GM23338 (cell line): ENCODE data around the gene RSL24D1. TPM values are rescaled to one million over a fixed set of nuclear protein-coding genes. Genes with fewer than 3 reads are reported as not detected.

Source experiments
- ATAC-seq: fragments of 200-7000 bp; cut with Tn5 transposase; 3 replicates; pipeline ENCODE4 v1.9.1; 2020
- DNase-seq: peaks from one replicate; pipeline ENCODE4 v3.0.0-alpha.2; 2015; ENCODE audit warnings: low spot score
- H2AFZ ChIP-seq: fragments of 200-600 bp; sonication (generic); 2 replicates; pipeline ENCODE4 v1.8.0; 2016; ENCODE audit warnings: antibody characterized with exemption, mild to moderate bottlenecking, moderate library complexity
- H3F3A ChIP-seq: fragments of 200-600 bp; sonication (generic); replicated peaks from 2 replicates; pipeline ENCODE4 v1.8.0; 2017; ENCODE audit warnings: antibody characterized with exemption, mixed run types, low read depth
- H3K27ac ChIP-seq: fragments of 200-600 bp; sonication (generic); 2 replicates; pipeline ENCODE4 v1.6.1; 2016; ENCODE audit warnings: low read depth
- H3K27me3 ChIP-seq: fragments of 200-600 bp; sonication (generic); 2 replicates; pipeline ENCODE4 v1.8.0; 2016; ENCODE audit warnings: mild to moderate bottlenecking, mixed run types, moderate library complexity; ENCODE audit not compliant: insufficient read depth
- H3K36me3 ChIP-seq: fragments of 200-600 bp; sonication (generic); 2 replicates; pipeline ENCODE4 v1.8.0; 2016; ENCODE audit warnings: mild to moderate bottlenecking; ENCODE audit not compliant: insufficient read depth
- H3K4me1 ChIP-seq: fragments of 200-600 bp; sonication (generic); 2 replicates; pipeline ENCODE4 v1.8.0; 2016; ENCODE audit warnings: mild to moderate bottlenecking, moderate library complexity; ENCODE audit not compliant: insufficient read depth
- H3K4me2 ChIP-seq: fragments of 200-600 bp; sonication (generic); 2 replicates; pipeline ENCODE4 v1.7.1; 2017; ENCODE audit warnings: mixed run types
- H3K4me3 ChIP-seq: fragments of 200-600 bp; sonication (generic); 2 replicates; pipeline ENCODE4 v1.6.1; 2016; ENCODE audit warnings: mixed run types
- H3K79me2 ChIP-seq: fragments of 200-600 bp; sonication (generic); replicated peaks from 2 replicates; pipeline ENCODE4 v1.8.0; 2017; ENCODE audit warnings: mild to moderate bottlenecking; ENCODE audit not compliant: insufficient read depth
- H3K9me2 ChIP-seq: fragments of 200-600 bp; sonication (generic); 2 replicates; pipeline ENCODE4 v1.8.0; 2017; ENCODE audit not compliant: insufficient read depth
- H4K20me1 ChIP-seq: fragments of 200-600 bp; sonication (generic); replicated peaks from 2 replicates; pipeline ENCODE4 v1.8.0; 2017; ENCODE audit warnings: mild to moderate bottlenecking; ENCODE audit not compliant: insufficient read depth
- H3K27ac Mint-ChIP-seq: 2 replicates; pipeline ENCODE4 v1.8.0; 2020; ENCODE audit warnings: inconsistent platforms, mild to moderate bottlenecking, moderate library complexity, mixed read lengths
- H3K27me3 Mint-ChIP-seq: 3 replicates; pipeline ENCODE4 v1.8.0; 2022; ENCODE audit warnings: low read depth, mild to moderate bottlenecking, moderate library complexity, mixed read lengths, inconsistent platforms; ENCODE audit not compliant: insufficient read depth, poor library complexity
- H3K36me3 Mint-ChIP-seq: 3 replicates; pipeline ENCODE4 v1.8.0; 2021; ENCODE audit warnings: low read depth, mild to moderate bottlenecking, inconsistent platforms, moderate library complexity, mixed read lengths
- H3K4me1 Mint-ChIP-seq: 3 replicates; pipeline ENCODE4 v1.8.0; 2020; ENCODE audit warnings: mild to moderate bottlenecking, inconsistent platforms, mixed read lengths
- H3K4me3 Mint-ChIP-seq: 3 replicates; pipeline ENCODE4 v1.8.0; 2021; ENCODE audit warnings: moderate library complexity, mild to moderate bottlenecking, inconsistent platforms, mixed read lengths
- H3K9me3 Mint-ChIP-seq: 3 replicates; pipeline ENCODE4 v1.8.0; 2020; ENCODE audit warnings: moderate library complexity, mild to moderate bottlenecking, inconsistent platforms, mixed read lengths
- CREB1 ChIP-seq: fragments of 250-450 bp; sonication (Bioruptor Pico); IDR thresholded peaks from 2 replicates; pipeline ENCODE4 v1.5.0; 2020; ENCODE audit warnings: low read depth, mild to moderate bottlenecking, moderate library complexity
- EZH2 ChIP-seq: fragments of 200-600 bp; sonication (generic); IDR thresholded peaks from one replicate; pipeline ENCODE4 v1.8.0; 2017; ENCODE audit warnings: antibody characterized with exemption, mild to moderate bottlenecking, low read depth; ENCODE audit not compliant: unreplicated experiment
- EZH2phosphoT487 ChIP-seq: fragments of 200-600 bp; sonication (generic); IDR thresholded peaks from one replicate; pipeline ENCODE4 v1.8.1; 2018; ENCODE audit warnings: antibody characterized with exemption; ENCODE audit not compliant: unreplicated experiment
- JUNB ChIP-seq: IDR thresholded peaks from one replicate; pipeline ENCODE4 v1.6.1; 2016; ENCODE audit warnings: antibody characterized with exemption; ENCODE audit not compliant: unreplicated experiment
- NANOG ChIP-seq: IDR thresholded peaks from 2 replicates; pipeline ENCODE4 v1.6.1; 2016; ENCODE audit warnings: antibody characterized with exemption, borderline replicate concordance
- POLR2AphosphoS5 ChIP-seq: IDR thresholded peaks from 2 replicates; pipeline ENCODE4 v1.6.1; 2016; ENCODE audit warnings: antibody characterized with exemption, low read depth
- STAT1 ChIP-seq: IDR thresholded peaks from one replicate; pipeline ENCODE4 v1.6.1; 2016; ENCODE audit warnings: antibody characterized with exemption; ENCODE audit not compliant: unreplicated experiment
- ZNF114 ChIP-seq: fragments of 250-450 bp; sonication (Bioruptor Pico); IDR thresholded peaks from 2 replicates; pipeline ENCODE4 v1.5.0; 2020; ENCODE audit warnings: mild to moderate bottlenecking, moderate library complexity
- ZNF331 ChIP-seq: fragments of 250-450 bp; sonication (Bioruptor Pico); IDR thresholded peaks from 2 replicates; pipeline ENCODE4 v1.5.0; 2020; ENCODE audit warnings: low read depth, mild to moderate bottlenecking, moderate library complexity
- polyA plus RNA-seq: library from polyadenylated mRNA; unstranded; fragments of >200 nt; fragmentation: Nextera tagmentation; extraction: Ambion mirVana; gene quantifications from 2 replicates; pipeline ENCODE4 v1.2.1, GENCODE V29; 2016
- total RNA-seq: library from RNA; depleted of rRNA; stranded (reverse); fragments of >200 nt; shearing (Covaris generic); gene quantifications from 2 replicates; pipeline ENCODE4 v1.2.3, GENCODE V29; 2014
- TF ChIP-seq, protein P1 (sequence below): IDR thresholded peaks from one replicate; pipeline ENCODE4 v1.6.1; 2018; ENCODE audit warnings: antibody characterized with exemption; ENCODE audit not compliant: unreplicated experiment
- TF ChIP-seq, protein P2 (sequence below): fragments of 250-450 bp; sonication (Bioruptor Pico); IDR thresholded peaks from 2 replicates; pipeline ENCODE4 v1.5.0; 2020; ENCODE audit warnings: mild to moderate bottlenecking, moderate library complexity
- TF ChIP-seq, protein P3 (sequence below), 2 experiments: fragments of 200-600 bp in 1 of 2; sonication (generic) in 1 of 2; conservative IDR thresholded peaks; 2 replicates each; pipeline versions ENCODE4 v1.5.1 to v1.6.1; 2016 to 2017; ENCODE audit warnings: antibody characterized with exemption in 2 of 2, low read depth in 2 of 2, mild to moderate bottlenecking in 2 of 2, moderate library complexity in 1 of 2
- TF ChIP-seq, protein P4 (sequence below): IDR thresholded peaks from 2 replicates; pipeline ENCODE4 v1.6.1; 2016; ENCODE audit warnings: antibody characterized with exemption

The RSL24D1 gene
- total and polyA plus RNA-seq, 2 experiments from 2014 or later = 125 to 201 TPM

DNA sequence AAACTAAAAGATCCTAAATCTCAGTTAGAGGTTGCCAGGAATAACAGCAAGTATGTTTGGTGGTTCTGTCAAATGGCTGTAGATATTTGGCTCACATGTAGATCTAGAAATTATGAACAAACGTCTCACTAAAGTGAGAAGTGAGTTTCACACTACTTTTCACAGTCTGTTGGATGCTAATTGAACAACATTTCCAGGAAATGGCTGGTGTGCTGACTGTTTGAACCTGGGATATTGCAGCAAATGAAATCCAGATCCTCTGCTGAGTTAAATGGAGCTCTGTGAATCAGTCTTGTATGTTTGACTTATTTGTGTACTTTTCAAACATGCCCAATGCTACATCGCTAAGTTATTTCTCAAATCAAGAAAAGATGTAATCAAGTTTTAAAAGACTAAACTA, 21.3 kb upstream of the RSL24D1 start:
- Mint-ChIP-seq H3K27me3 (peaks cover 3% of the 10 kb centered on the region), H3K4me3 (no peak overlapping the region), H3K27ac (no peak overlapping the region), H3K36me3 (no peaks in the 10 kb centered on the region), H3K9me3 (peaks cover 2% of the 10 kb centered on the region; the same call in 2 of the 3 replicates), H3K4me1 (peaks cover 15% of the 10 kb centered on the region)
- DNase-seq = no peak
- TF ChIP-seq, protein P1, sequence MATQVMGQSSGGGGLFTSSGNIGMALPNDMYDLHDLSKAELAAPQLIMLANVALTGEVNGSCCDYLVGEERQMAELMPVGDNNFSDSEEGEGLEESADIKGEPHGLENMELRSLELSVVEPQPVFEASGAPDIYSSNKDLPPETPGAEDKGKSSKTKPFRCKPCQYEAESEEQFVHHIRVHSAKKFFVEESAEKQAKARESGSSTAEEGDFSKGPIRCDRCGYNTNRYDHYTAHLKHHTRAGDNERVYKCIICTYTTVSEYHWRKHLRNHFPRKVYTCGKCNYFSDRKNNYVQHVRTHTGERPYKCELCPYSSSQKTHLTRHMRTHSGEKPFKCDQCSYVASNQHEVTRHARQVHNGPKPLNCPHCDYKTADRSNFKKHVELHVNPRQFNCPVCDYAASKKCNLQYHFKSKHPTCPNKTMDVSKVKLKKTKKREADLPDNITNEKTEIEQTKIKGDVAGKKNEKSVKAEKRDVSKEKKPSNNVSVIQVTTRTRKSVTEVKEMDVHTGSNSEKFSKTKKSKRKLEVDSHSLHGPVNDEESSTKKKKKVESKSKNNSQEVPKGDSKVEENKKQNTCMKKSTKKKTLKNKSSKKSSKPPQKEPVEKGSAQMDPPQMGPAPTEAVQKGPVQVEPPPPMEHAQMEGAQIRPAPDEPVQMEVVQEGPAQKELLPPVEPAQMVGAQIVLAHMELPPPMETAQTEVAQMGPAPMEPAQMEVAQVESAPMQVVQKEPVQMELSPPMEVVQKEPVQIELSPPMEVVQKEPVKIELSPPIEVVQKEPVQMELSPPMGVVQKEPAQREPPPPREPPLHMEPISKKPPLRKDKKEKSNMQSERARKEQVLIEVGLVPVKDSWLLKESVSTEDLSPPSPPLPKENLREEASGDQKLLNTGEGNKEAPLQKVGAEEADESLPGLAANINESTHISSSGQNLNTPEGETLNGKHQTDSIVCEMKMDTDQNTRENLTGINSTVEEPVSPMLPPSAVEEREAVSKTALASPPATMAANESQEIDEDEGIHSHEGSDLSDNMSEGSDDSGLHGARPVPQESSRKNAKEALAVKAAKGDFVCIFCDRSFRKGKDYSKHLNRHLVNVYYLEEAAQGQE = no peak
- TF ChIP-seq CREB1 (CRISPR knock-in tag) (no peak), POLR2AphosphoS5 (no peak), NANOG (no peak), EZH2 (no peak), ZNF331 (no peak), JUNB (no peak), EZH2phosphoT487 (no peak), STAT1 (no peak), ZNF114 (CRISPR knock-in tag) (no peak)
- TF ChIP-seq, protein P2, sequence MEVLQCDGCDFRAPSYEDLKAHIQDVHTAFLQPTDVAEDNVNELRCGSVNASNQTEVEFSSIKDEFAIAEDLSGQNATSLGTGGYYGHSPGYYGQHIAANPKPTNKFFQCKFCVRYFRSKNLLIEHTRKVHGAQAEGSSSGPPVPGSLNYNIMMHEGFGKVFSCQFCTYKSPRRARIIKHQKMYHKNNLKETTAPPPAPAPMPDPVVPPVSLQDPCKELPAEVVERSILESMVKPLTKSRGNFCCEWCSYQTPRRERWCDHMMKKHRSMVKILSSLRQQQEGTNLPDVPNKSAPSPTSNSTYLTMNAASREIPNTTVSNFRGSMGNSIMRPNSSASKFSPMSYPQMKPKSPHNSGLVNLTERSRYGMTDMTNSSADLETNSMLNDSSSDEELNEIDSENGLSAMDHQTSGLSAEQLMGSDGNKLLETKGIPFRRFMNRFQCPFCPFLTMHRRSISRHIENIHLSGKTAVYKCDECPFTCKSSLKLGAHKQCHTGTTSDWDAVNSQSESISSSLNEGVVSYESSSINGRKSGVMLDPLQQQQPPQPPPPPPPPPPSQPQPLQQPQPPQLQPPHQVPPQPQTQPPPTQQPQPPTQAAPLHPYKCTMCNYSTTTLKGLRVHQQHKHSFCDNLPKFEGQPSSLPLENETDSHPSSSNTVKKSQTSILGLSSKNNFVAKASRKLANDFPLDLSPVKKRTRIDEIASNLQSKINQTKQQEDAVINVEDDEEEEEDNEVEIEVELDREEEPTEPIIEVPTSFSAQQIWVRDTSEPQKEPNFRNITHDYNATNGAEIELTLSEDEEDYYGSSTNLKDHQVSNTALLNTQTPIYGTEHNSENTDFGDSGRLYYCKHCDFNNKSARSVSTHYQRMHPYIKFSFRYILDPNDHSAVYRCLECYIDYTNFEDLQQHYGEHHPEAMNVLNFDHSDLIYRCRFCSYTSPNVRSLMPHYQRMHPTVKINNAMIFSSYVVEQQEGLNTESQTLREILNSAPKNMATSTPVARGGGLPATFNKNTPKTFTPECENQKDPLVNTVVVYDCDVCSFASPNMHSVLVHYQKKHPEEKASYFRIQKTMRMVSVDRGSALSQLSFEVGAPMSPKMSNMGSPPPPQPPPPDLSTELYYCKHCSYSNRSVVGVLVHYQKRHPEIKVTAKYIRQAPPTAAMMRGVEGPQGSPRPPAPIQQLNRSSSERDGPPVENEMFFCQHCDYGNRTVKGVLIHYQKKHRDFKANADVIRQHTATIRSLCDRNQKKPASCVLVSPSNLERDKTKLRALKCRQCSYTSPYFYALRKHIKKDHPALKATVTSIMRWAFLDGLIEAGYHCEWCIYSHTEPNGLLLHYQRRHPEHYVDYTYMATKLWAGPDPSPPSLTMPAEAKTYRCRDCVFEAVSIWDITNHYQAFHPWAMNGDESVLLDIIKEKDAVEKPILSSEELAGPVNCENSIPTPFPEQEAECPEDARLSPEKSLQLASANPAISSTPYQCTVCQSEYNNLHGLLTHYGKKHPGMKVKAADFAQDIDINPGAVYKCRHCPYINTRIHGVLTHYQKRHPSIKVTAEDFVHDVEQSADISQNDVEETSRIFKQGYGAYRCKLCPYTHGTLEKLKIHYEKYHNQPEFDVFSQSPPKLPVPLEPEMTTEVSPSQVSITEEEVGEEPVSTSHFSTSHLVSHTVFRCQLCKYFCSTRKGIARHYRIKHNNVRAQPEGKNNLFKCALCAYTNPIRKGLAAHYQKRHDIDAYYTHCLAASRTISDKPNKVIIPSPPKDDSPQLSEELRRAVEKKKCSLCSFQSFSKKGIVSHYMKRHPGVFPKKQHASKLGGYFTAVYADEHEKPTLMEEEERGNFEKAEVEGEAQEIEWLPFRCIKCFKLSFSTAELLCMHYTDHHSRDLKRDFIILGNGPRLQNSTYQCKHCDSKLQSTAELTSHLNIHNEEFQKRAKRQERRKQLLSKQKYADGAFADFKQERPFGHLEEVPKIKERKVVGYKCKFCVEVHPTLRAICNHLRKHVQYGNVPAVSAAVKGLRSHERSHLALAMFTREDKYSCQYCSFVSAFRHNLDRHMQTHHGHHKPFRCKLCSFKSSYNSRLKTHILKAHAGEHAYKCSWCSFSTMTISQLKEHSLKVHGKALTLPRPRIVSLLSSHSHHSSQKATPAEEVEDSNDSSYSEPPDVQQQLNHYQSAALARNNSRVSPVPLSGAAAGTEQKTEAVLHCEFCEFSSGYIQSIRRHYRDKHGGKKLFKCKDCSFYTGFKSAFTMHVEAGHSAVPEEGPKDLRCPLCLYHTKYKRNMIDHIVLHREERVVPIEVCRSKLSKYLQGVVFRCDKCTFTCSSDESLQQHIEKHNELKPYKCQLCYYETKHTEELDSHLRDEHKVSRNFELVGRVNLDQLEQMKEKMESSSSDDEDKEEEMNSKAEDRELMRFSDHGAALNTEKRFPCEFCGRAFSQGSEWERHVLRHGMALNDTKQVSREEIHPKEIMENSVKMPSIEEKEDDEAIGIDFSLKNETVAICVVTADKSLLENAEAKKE = no peak
- TF ChIP-seq, protein P3, sequence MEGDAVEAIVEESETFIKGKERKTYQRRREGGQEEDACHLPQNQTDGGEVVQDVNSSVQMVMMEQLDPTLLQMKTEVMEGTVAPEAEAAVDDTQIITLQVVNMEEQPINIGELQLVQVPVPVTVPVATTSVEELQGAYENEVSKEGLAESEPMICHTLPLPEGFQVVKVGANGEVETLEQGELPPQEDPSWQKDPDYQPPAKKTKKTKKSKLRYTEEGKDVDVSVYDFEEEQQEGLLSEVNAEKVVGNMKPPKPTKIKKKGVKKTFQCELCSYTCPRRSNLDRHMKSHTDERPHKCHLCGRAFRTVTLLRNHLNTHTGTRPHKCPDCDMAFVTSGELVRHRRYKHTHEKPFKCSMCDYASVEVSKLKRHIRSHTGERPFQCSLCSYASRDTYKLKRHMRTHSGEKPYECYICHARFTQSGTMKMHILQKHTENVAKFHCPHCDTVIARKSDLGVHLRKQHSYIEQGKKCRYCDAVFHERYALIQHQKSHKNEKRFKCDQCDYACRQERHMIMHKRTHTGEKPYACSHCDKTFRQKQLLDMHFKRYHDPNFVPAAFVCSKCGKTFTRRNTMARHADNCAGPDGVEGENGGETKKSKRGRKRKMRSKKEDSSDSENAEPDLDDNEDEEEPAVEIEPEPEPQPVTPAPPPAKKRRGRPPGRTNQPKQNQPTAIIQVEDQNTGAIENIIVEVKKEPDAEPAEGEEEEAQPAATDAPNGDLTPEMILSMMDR (conservative IDR thresholded peaks at IDR 0.05; ENCODE audit: low read depth in 2 of 2) = no peak
- TF ChIP-seq, protein P4, sequence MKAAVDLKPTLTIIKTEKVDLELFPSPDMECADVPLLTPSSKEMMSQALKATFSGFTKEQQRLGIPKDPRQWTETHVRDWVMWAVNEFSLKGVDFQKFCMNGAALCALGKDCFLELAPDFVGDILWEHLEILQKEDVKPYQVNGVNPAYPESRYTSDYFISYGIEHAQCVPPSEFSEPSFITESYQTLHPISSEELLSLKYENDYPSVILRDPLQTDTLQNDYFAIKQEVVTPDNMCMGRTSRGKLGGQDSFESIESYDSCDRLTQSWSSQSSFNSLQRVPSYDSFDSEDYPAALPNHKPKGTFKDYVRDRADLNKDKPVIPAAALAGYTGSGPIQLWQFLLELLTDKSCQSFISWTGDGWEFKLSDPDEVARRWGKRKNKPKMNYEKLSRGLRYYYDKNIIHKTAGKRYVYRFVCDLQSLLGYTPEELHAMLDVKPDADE = no peak
- Histone ChIP-seq H3K36me3 (no peaks in the 10 kb centered on the region), H3K79me2 (no peaks in the 10 kb centered on the region), H4K20me1 (no peaks in the 10 kb centered on the region), H3K27me3 (no peaks in the 10 kb centered on the region), H3F3A (no peaks in the 10 kb centered on the region), H3K4me3 (no peak overlapping the region), H3K9me2 (no peaks in the 10 kb centered on the region), H3K27ac (no peak overlapping the region), H2AFZ (no peak overlapping the region), H3K4me2 (no peak overlapping the region), H3K4me1 (peaks cover 21% of the 10 kb centered on the region)
- no peak for ATAC-seq
